ENCODE data around the gene UACA. TPM values are rescaled to one million over a fixed set of nuclear protein-coding genes. Genes with fewer than 3 reads are reported as not detected.

UACA gene
- total RNA-seq, 1 donor from 2014 or later = 73.4 TPM

DNA sequence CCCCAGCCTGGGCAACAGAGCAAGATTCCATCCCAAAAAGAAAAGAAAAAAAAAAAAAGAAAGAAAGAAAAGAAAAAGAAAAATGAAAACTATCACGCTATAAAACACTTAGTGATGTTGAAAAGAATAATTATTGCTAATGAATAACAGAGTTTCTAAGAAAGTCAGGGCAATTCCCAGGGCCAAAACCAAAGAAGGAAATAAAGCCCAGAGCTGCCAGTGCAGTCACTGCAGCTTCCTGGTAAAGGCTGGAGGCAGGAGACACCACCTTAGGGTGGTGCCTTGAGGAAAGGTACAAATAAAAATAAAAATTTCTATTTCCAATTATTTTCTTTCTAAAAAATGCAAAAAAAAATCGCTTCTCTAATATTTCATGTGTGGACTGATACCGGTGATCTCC is 19.7 kb upstream of the UACA start:
- no peak for DNase-seq (ENCODE audit: low spot score)

DNA sequence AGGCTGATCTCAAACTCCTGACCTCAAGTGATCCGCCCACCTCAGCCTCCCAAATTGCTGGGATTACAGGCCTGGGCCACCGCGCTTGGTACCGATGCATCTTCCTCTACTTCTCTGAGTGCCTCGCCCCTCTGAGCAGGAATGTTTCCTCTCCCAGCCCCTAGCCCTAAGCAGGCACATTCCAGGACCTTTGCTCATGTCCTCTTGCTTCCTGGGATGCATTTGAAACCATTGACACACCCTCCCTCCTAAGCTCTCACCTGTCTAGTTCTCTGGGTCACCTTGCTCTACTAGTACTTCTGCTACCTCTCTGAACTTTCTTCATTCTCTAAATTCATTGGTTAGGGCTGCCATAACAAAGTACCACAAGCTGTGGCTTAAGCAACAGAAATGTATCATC is 17.9 kb upstream of the UACA start:
- no peak for DNase-seq (ENCODE audit: low spot score)

DNA sequence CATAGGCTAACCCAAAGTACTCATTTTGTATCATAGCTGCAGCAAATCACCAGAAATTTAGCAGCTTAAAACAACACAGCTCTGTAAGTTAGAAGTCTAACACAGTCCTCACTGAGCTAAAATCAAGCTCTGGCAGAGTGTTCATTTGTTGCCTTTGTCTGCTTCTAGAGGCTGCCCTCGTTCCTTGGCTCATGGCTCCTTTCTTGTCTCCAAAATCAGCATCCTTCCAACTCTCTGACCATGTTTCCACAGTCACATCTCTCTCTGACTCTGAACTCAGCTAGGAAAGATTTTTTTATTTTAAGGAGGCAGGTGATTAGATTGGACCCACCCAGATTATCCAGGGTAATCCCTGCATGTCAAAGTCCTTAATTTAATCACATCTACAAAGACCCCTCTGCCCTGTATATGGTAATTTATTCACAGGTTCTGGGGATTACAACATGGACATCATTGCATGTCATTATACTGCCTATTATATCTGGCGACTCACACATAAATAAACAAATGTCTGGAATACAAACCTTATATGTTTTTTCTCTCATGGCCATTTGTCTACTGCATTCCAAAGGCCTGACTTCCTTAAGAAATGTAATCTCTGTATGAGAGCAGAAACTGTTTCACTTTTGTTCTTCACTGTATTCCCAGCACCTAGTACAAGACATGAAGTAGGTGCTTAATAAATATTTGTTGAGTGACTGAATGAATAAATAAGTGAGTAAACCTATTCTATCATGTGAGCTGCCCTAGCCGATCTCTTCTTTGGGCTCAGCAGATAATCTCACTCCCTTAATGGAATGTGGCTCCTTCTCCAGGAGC is 15.1 kb upstream of the UACA start:
- no peak for DNase-seq (ENCODE audit: low spot score)

DNA sequence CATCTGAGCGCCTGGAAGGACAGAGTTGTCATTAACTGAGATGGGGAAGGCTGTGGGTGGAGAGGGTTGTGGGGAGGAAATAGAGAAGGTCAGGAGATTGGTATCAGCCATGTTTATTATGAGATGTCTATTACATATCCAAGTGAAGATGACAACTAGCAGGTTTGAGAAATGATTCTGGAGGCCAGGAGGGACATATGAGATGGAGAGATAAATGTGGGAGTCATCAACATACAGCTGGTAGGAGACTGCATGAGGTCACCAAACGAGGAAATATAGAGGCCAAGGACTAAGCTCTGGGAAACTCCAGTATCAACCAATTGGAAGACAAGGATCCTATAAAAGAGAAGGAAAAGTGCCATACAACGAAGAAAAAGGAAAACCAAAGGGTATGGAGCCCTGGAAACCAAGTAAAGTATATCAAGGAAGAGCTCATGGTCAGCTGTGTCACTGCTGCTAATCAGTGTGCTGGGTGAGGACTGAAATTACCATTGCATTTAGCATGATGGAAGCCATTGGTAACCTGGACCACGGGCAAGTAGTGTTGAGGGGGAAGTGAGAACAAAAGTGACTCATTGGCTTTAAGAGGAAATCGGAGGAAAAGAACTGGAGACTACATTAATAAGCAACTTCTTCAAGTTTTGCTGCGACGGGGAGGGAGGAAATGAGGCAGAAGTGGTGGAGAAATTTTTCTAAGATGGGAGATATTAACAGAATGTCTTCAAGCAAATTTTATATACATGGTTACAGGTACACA is 14.0 kb upstream of the UACA start:
- no peak for DNase-seq (ENCODE audit: low spot score)

DNA sequence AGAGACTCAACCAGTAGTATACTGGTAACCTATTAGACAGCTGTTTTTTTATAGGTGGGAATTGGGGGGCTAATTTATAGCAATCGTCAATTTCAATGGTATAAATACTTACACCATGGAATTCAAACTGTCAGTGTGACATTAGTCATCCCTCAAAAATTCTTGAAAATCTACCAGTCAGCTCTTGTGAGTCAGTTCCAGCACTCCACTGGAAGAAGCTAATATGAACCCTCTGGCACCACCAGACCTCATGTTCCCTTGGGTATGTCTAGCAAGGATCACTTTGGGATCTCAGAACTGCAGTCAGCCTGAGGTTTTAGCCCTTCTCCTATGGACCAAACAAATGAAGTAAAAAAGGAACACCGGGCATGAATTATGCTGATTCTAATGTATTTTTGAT is 11.8 kb upstream of the UACA start:
- no peak for DNase-seq (ENCODE audit: low spot score)

DNA sequence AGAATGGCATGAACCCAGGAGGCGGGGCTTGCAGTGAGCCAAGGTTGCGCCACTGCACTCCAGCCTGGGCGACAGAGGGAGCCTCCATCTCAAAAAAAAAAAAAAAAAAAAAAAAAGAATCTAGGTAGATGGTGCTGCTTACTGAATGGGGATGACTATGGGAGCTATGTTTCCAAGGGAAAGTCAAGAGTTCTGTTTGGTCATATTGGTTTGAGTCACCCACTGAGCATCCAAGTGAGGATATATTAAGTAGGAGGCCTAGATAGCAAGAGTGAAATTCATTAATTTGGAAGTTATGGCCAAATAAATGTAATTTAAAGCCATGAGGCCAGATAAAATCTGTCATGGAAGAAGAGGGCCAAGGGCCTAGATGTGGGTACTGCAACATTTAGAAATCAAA is 9.0 kb upstream of the UACA start:
- DNase-seq (ENCODE audit: low spot score) = no peak

DNA sequence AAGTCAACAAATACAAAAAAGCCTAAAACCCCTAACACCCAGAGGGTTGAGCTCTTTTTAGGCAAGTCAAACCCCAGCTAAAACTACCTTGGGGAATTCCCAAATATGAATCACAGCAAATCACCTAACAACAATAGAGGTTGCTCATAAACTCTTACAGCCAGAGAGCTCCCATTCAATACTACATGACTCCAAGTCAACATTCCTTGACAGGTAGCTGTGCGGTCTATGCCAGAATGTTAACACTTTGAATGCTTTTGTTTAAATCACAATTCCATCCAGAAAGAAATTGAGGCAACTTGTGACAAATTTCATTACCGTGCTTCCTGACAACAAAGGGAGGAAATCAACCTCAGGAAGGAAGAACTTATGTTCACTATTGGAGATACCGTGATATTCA is 7.5 kb upstream of the UACA start:
- no peak for DNase-seq (ENCODE audit: low spot score)

DNA sequence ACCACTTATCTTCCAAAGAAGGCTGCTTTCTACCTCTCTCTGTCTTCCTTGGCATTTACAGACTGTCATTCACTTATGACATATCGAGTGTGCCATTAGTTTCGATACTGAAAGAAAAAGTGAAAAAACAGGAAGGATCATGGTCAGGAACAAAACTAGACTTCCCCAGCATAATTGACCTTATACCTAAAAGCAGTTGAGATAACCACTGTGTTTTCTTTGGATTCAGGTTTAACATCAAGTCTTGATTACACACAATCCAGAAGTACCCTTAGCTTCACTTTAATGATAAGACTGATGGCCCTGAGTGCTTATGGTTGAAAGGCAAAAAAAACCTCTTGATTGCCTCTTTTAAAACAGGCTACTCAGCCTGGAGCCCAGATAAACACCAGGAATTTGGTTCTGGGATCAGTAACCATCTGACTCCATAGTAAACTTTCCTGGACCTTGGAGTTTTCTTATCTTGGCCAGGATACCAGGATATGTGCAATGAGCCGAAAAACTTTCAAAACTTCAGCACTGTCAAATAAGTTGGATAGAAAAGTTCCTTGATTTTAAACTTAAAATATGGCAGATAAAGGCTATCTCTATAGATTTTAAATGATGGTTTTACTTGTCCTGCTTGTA is 5.0 kb upstream of the UACA start:
- DNase-seq (ENCODE audit: low spot score) = peak; percentile 35

DNA sequence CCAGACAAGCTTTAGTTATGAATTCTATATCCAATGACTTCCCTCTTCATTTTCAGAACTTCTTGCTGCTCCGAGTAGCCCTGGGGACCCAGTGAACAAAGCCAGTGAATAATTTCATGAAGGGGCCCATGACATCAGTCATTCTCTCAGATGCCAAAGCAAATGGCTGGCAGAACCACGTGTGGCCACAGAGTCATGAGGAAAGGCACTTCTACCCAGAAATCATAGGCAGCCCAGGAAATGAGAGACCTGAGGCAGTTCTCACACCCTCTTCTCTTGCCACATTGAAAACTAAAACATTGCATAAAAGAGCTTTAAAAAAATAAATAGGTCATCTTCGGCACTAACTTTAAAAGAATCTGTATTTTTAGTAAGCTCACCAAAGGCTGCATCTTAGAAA is 4.3 kb upstream of the UACA start:
- no peak for DNase-seq (ENCODE audit: low spot score)

DNA sequence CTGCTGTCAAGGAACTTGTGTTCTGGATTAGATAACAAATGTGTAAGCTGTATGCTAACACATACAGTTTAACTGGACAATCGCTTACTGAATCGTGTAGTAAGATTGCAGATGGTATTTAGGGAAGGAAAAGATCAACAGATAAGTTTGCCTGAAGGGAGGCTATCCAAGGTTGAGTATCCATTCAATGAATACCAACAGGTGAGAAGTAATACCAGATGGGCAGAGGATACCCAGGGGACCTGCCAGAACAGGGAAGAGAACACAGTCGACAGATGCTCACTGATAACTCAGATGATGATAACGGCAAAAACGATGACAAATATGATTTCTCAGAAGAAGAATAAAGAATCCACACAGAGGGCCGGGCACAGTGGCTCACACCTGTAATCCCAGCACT is 3.2 kb upstream of the UACA start:
- DNase-seq (ENCODE audit: low spot score) = no peak

DNA sequence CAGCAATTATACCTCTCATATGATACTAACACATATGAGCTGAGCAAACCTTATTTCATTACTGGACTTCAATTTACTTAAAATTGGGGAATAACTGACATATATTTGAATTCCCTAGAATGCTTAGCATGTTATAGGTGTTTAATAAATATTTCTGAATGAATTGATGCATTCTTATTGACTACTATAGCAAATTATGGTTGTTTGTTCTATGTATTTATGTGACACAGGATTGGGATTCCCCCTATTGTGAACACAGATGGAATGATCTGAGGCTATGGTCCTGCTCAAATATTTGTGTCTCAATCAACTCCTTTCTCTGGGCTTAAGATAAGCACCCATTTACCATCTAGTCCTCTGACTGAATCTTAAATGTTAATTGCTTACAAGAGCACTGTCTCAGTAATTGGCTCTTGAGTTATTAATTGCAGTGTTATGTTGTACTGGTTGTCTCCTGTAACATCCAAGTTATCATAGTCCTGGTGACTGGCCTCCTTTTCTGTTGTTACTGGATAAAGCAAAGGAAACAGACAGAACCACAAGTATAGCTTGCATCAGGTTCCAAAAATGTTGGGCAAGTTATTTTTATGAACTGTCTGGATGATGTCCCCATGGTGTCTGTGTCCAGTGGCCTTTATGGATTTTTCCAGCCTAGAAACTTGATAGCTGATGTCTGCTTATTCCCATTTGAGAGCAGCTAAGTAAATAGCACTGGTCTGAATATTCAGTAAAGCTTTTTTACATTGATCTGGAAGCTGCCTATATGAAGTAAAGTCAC is 2.3 kb upstream of the UACA start:
- no peak for DNase-seq (ENCODE audit: low spot score)

DNA sequence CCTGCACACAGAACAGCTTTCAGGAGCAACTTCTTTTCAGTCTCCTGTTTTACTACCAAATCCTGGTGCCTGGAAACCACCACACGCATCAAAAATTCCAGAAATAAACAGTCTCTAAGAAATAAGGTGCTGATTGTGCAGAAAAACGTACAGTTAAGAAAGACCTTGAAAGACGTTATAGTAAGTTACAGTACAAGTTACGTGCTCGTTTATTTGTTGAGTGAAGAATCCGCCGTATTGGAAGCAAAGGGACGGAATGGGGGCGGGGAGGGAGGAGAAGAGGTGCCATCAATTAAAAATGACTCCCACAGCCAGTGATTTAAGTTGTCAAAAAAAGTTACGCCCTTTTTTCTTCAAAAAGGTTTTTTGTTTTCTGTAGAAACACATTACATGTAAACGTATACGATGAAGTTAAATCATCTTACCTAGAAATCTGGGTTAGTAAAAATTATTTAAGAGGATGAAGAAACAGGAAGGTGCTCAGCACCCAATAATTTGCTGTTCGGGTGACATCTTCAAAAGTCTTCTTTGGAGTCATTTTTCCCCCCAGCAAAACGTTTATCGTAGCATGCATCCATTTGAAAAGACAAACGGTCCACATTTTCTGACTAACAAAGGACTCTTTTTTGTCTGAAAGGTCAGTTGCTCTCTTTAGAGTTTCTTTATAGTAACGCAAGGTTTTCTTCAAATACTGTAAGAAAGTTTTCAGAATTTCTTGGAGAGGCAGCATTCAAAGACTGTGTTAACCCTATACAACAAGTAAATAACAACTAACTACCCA is 782 bp upstream of the UACA start:
- DNase-seq (ENCODE audit: low spot score) = no peak

DNA sequence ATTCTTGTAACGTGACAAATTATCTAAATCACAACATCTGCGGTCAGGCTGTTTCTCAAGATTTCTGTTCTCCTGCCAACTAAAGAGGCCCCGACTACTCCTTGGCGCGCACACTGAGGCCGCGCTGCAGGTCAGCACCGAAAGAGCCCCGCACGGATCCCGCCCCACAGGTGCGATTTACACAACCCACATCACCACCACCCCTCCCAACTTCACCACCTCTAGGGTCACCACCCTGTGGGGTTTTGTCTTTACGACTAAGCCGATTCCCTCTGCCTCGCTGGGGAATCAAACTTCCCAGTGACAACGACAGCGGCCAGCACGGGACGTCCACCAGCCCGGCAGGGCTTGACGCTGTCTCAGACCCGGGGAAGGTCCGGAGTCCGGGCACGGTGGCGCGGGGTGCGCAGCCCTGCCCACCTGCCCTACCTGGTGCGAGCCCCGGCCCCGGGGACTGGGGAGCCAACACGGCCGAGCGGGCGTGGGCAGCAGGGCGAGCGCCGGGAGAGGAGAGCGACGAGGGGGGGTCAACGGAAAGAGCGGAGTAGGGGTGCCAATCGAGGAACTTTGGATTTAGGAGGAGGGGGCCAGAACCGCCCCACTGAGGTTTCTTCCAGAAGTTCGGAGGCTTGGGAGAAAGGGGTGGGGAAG is 764 bp downstream of the UACA start:
- peak; percentile 58 for DNase-seq (ENCODE audit: low spot score)

DNA sequence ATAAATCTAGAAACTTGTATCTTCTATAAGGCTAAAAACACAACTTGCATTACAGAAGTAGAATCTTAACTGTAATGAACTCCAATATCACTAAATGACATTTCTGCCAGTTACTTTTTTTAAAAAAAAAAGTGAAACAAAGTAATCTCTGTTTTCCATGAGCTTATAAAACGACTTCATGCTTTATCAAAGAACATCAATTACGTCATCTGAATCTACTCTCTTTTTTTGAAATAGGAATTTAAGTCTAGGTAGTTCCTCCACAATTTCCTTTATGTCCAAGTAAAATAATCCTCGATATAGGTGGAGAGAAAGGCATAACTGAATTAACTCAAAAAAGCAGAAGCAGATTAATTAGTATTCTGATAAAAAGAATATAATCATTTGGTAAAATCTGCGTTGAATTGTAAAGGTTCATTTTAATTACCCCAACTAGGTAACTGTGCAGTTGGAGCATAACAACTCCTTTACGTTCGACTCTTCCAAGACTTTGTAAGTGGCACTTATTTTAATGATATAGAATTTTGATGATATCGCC is 1.4 kb downstream of the UACA start:
- no peak for DNase-seq (ENCODE audit: low spot score)

DNA sequence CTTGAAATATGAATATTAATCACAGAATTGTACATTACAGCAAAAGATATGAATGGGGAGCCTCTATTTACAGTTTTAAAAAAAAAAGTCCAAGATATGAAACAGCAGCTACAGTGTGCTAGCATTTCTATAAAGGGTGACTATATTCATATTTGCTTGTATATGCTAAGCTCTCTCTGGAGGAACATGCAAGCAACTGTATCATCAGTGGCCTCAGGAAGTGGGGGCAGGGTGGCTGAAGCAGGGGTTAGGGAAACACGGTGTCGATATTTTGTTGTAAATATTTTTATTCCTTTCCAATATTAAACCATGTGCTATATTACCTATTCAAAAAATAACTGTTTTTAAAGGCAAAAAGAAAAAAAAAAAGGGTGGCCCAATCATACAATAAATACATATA is 2.3 kb downstream of the UACA start:
- DNase-seq (ENCODE audit: low spot score) = peak; percentile 34

DNA sequence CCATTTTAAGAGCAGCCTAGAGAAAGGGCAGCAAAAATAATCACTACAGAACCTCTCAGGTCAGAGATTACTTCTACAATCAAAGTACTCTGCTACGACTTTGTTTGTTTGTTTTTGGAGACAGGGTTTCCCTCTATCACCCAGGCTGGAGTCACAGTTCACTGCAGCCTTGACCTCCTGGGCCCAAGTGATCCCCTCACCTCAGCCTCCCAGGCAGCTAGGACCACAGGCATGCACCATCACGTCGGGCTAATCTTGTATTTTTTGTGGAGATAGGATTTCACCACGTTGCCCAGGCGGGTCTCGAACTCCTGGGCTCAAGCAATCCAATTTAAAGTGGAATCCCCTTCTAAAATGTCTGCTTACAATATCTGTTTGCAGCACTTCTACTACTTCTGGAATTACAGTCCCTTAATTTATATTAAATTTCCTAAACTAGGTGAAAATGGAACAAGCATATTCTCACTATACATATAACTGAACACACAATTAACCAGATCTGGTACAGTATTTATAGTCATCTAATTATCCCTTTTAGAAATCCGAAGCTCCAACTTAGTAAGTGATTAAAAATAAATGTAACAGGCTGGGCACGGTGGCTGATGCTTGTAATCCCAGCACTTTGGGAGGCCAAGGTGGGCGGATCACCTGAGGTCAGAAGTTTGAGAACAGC is 4.4 kb downstream of the UACA start:
- DNase-seq (ENCODE audit: low spot score) = no peak

DNA sequence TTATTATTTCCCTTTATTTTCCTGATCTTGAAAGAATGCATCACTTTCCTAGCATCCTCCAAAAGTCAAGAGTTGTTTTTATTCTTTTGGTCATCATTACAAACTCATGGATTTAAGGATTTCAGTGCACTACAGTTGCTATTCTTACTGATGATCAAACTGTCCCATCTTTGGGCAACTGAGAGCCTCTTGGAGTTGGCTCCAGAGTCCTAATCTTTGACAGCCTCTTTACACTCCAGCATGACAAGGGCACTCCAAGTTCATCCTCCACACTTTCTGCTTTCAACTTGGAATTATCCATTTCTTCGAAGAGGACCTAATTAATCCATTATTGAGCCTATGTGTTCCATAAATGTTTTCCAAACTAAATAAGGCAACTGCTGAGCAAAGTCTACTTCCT is 5.7 kb downstream of the UACA start:
- no peak for DNase-seq (ENCODE audit: low spot score)

DNA sequence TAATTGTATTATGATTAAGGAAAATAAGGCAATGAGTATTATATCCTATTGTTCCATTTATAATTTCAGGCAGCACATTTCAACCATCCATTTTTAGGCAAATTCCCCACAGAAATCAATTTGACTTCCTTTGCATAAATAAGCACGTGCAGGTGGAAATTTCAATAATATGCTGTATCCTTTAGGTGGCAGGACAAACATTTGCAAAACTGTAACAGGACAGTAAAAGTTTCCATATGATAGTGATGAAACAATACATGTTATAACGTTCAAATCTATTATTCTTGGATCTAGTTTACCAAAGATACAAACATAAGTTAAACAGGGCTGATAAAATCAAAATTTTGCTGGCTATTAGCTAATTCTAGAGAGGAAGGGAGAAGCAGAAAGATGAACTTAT is 8.5 kb downstream of the UACA start:
- DNase-seq (ENCODE audit: low spot score) = no peak

DNA sequence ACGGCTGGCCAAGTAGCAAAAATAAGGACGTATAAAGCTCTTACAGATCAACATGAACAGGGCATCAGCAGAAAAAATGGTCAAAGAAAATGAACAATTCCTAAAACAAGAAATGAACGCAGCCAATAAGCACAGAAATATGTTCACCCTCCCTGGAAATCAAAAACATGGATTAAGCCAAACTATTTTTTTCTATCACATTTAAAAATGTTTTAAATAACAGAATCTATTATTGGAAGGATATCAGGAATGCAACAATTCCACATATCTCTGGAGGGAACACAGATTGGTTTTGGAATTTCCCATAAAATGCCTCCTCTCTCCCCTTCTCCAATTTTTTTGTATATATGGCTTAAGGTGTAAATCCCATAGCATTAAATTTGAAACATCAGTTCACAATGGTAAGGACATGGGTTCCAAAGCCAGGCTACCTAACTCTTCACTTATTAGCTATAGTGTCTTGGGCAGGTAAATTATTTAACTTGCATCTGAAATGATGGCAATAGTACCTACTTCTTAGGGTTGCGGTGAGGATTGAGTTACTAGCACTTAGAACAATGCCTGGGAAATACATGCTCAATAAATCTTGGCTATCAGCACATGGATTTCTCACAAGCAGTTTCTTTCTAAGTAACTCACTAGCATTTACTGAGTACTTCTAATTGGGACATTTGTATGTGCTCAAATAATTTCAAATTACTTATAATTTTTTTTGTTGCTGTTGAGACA is 10.1 kb downstream of the UACA start:
- no peak for DNase-seq (ENCODE audit: low spot score)

All from umbilical cord (tissue), 2 donors.